Smooth muscle cell (in vitro differentiated cells): ENCODE results near the gene CCL15. TPM values are rescaled to one million over a fixed set of nuclear protein-coding genes. Genes with fewer than 3 reads are reported as not detected.

ENCODE experiments used
- polyA plus RNA-seq: library from polyadenylated mRNA; unstranded; fragments of >200 nt; fragmentation: Nextera tagmentation; extraction: Ambion mirVana; gene quantifications from 2 replicates; pipeline ENCODE4 v1.2.1, GENCODE V29; 2016
- total RNA-seq: library from RNA; depleted of rRNA; stranded (reverse); fragments of >200 nt; gene quantifications from 2 replicates; pipeline ENCODE4 v1.2.3, GENCODE V29; 2014

Gene CCL15
- total and polyA plus RNA-seq, 2 experiments from 2014 or later = not detected

Other genes with a start within 250 kb of the CCL15 start
- gene GAS2L2, start 248.3 kb downstream of the CCL15 start, total RNA-seq = not detected in 2 replicates
- gene GAS2L2, start 248.3 kb downstream of the CCL15 start, polyA plus RNA-seq = not detected in 2 replicates
- not detected in 2 replicates for gene C17orf50, start 240.7 kb downstream of the CCL15 start, total RNA-seq
- gene C17orf50, start 240.7 kb downstream of the CCL15 start, polyA plus RNA-seq = 0.33 TPM in 1 of 2 replicates, not detected in the other
- 38.0 and 50.0 TPM in 2 replicates for gene MMP28, start 205.9 kb downstream of the CCL15 start, total RNA-seq
- gene MMP28, start 205.9 kb downstream of the CCL15 start, polyA plus RNA-seq = 25.7 and 51.4 TPM in 2 replicates
- 25.5 and 33.3 TPM in 2 replicates for gene TAF15, start 192.1 kb downstream of the CCL15 start, total RNA-seq
- gene TAF15, start 192.1 kb downstream of the CCL15 start, polyA plus RNA-seq = 4.2 and 8.1 TPM in 2 replicates
- not detected in 2 replicates for gene HEATR9, start 132.7 kb downstream of the CCL15 start, total RNA-seq
- gene HEATR9, start 132.7 kb downstream of the CCL15 start, polyA plus RNA-seq = not detected in 2 replicates
- 0.09 TPM in 1 of 2 replicates, not detected in the other for gene CCL5, start 121.2 kb downstream of the CCL15 start, total RNA-seq
- gene CCL5, start 121.2 kb downstream of the CCL15 start, polyA plus RNA-seq = 1.0 TPM in 1 of 2 replicates, not detected in the other
- 1.5 TPM in 1 of 2 replicates, not detected in the other for gene RDM1, start 70.8 kb downstream of the CCL15 start, total RNA-seq
- gene RDM1, start 70.8 kb downstream of the CCL15 start, polyA plus RNA-seq = 0.43 TPM in 1 of 2 replicates, not detected in the other
- gene LYZL6, start 57.8 kb downstream of the CCL15 start, total RNA-seq = not detected in 2 replicates
- gene LYZL6, start 57.8 kb downstream of the CCL15 start, polyA plus RNA-seq = not detected in 2 replicates
- gene CCL16, start 20.1 kb downstream of the CCL15 start, total RNA-seq = not detected in 2 replicates
- not detected in 2 replicates for gene CCL16, start 20.1 kb downstream of the CCL15 start, polyA plus RNA-seq
- gene CCL14, start 14.8 kb downstream of the CCL15 start, total RNA-seq = not detected in 2 replicates
- gene CCL14, start 14.8 kb downstream of the CCL15 start, polyA plus RNA-seq = not detected in 2 replicates
- not detected in 2 replicates for gene CCL23, start 16.4 kb upstream of the CCL15 start, total RNA-seq
- not detected in 2 replicates for gene CCL23, start 16.4 kb upstream of the CCL15 start, polyA plus RNA-seq
- not detected in 2 replicates for gene CCL18, start 62.7 kb upstream of the CCL15 start, total RNA-seq
- gene CCL18, start 62.7 kb upstream of the CCL15 start, polyA plus RNA-seq = not detected in 2 replicates
- gene CCL3, start 88.6 kb upstream of the CCL15 start, total RNA-seq = 1.3 and 4.8 TPM in 2 replicates
- 0.63 and 6.7 TPM in 2 replicates for gene CCL3, start 88.6 kb upstream of the CCL15 start, polyA plus RNA-seq
- 0.81 and 1.3 TPM in 2 replicates for gene CCL4, start 102.3 kb upstream of the CCL15 start, total RNA-seq
- 1.5 TPM in 1 of 2 replicates, not detected in the other for gene CCL4, start 102.3 kb upstream of the CCL15 start, polyA plus RNA-seq
- not detected in 2 replicates for gene TBC1D3B, start 175.1 kb upstream of the CCL15 start, total RNA-seq
- 1.4 and 2.8 TPM in 2 replicates for gene TBC1D3B, start 175.1 kb upstream of the CCL15 start, polyA plus RNA-seq
- 0.81 TPM in 1 of 2 replicates, not detected in the other for gene CCL3L1, start 195.2 kb upstream of the CCL15 start, total RNA-seq
- gene CCL3L1, start 195.2 kb upstream of the CCL15 start, polyA plus RNA-seq = 1.9 TPM in 1 of 2 replicates, not detected in the other
- gene CCL4L2, start 209.5 kb upstream of the CCL15 start, total RNA-seq = not detected in 2 replicates
- gene CCL4L2, start 209.5 kb upstream of the CCL15 start, polyA plus RNA-seq = 0.35 TPM in 1 of 2 replicates, not detected in the other